HG03066 (cell line): ENCODE measurements around the gene PPWD1.
A peak's percentile ranks its signal among the peaks of the same experiment; 100 is the strongest.
"Not testable (repeated sequence)": the region's sequence is repeated elsewhere in the genome, so short reads cannot be mapped to it uniquely, and the experiment has no call there.

ENCODE experiments used
- ATAC-seq: cut with Tn5 transposase; IDR thresholded peaks from one replicate; pipeline ENCODE4 v1.9.1; 2021; ENCODE audit warnings: low read depth; ENCODE audit not compliant: unreplicated experiment

Gene PPWD1

DNA sequence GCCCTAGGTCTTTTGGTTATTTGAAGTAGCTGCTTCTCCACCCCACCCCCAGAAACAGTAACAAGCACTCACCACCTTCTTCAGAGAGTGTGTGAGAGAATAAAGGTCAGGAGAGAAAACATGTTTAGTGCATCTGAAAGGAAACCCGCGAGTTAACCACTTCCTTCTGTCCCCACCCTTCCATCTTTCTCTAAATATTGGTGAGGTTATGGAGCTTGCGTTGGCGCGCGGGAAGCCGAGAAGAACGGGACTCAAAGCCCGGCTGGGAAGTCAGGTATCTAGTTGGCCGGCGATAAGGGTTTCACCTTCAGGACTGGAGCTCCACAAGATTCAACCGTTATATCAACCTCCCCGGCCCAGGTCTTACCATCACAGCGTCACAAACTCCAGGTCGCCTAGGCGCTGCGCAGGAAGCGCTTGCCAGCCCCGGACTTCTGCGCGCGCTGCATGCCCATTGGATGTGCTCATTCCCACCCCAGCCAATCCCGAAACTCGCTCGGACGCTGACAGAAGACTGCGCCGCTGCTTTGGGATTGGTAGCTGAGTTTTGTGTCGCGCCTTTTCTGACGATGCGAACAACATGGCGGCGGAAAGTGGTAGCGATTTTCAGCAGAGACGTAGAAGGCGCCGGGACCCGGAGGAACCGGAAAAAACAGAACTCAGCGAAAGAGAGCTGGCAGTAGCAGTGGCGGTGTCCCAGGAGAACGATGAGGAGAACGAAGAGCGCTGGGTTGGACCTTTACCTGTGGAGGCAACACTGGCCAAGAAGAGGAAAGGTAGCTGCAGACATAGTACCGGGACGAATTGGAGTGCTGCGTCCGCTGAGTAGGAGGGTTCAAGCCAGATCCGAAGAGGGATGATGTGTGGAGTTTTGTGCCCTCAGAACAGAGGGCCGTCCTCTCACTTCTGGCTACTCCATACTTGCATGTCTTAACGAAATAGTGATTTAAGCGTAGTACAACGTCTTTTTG is at the start of gene PPWD1, which contains the start of gene CENPK:
TSS of gene PPWD1 (plus strand) at position 566 of the 971 bp plus-strand sequence. CDS start at position 581, 15 bp downstream.
TSS of gene CENPK (minus strand) at position 438 of the 971 bp plus-strand sequence. CDS start 8,261 bp downstream, outside the sequence.
- ATAC-seq, result peak; percentile 98

DNA sequence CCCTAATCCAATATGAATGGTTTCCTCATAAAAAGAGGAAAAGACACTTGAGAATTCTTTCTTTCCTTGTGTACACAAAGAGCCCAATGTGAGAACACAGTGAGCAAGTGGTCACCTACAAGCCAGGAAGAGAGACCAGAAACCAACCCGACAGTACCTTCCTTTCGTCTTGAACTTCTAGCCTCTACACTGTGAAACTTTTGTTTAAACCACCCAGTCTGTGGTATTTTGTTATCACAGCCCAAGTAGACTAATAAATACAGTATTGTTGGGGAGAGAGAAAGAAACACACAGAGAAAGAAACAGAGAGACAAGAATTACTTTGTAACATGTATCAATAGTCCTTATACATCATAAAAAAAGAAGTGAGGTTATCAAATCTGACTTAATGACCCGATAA is 37.4 kb upstream of the PPWD1 start:
- no peak for ATAC-seq

DNA sequence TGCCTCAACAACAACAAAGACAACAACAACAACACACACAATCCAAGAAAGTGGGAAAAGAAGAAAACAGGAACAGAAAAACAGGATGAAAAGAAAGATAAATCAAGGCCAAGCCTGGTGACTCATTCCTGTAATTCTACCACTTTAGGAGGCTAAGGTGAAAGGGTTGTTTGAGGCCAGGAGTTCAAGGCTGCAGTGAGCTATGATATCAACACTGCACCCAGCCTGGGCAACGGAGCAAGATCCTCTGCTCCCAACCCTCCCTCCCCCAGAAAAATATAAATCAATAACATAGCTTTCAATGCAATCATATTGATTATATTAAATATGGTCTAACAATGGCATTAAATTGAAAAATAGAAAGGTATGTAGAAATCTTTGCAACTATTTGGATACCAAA is 32.2 kb upstream of the PPWD1 start:
- no peak for ATAC-seq

DNA sequence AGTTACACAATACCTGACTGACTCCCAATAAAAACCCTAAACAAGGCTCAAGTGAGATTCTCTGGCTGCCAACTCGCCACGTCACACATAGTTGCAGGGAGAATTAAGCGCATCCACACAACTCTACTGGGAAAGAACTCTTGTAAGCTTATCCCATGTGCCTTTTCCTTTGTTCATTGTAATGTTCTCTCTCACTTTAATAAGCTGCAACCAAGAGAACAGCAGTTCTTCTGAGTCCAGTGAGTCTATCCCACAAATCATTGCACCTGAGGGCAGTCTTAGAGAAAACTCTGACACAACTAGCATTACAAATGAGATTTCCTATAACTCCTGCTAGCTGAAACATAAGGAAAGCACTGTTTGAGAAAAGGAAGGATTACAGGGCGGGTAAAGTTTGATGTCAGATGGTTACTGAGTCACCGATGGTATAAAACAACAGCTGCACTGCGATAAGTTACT is 27.5 kb upstream of the PPWD1 start:
- ATAC-seq, result no peak

DNA sequence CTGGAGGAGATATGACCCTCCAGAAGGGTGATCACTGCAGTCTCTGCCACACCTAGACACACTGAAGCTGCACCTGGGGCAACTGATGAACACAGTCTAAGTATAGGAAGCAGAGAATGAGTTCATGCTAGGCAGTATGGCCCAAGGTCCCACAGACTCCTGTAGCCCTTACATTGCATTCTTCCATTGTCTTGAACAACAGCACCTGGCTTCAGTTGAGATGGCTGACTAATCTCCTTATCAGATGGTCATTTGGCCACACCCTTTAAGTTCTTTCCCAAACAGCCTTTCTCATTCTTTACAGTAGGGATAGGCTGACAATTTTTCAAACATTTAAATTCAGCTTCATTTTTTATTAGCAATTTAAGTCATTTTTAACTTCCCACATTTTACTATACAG is 23.3 kb upstream of the PPWD1 start:
- ATAC-seq, result no peak

DNA sequence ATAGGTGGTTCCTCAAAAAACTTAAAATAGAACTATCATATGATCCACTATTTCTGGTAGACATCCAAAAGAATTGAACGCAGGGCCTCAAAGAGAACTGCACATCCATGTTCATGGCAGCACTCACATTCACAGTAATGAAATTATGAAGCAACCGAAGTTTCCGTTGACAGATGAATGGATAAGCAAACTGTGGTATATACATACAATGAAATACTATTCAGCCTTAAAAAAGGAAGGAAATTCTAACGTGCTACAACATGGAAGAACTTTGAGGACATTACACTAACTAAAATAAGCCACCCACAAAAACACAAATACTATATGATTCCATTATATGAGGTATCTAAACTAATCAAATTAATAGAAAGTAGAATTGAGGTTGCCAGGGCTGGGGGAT is 18.6 kb upstream of the PPWD1 start:
- no peak for ATAC-seq

DNA sequence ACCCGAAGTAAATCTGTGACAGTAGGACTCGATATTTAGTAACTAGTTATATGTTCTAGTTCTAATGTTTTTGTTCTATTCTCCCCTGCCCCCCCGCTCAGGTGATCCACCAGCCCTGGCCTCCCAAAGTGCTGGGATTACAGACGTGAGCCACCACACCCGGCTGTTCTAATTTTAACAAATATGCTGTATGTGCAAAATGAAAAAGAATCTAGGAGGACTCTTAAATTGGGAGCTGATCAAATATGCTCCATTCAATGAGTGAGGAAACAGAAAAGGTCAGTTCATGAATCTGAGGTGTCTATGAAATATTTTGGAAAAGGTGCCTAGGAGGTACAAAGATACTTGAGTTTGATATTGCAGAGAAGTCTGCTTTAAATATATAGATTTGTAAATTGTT is 17.0 kb upstream of the PPWD1 start:
- no peak for ATAC-seq

DNA sequence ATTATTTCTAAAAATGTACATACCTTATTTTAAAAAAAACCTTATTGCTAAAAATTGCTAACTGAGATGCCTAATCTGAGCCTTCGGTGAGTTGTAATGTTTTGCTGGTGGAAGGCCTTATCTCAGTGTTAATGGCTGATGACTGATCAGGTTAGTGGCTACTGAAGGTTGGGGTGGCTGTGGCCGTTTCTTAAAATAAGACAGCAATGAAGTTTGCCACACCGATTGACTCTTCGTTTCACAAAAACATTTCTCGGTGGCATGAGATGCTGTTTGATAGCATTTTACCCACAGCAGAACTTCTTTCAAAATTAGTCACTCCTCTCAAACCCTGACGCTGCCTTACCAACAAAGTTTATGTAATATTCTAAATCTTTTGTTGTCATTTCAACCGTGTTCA is 14.8 kb upstream of the PPWD1 start:
- ATAC-seq, result no peak

DNA sequence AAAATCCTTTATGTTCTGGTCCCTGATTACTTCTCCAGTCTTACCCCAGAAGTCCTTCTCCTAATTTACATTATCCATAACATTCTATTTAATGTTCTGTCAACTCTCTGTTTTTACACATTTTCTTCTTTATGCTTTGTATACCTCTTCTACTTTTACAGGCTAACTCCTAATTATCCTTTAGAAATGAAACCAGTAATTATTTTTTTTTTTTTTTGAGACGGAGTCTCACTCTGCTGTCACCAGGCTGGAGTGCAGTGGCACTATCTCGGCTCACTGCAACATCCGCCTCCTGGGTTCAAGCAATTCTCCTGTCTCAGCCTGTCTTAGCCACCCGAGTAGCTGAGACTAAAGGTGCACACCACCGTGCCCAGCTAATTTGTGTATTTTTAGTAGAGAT is 9.2 kb upstream of the PPWD1 start:
- ATAC-seq, result no peak

DNA sequence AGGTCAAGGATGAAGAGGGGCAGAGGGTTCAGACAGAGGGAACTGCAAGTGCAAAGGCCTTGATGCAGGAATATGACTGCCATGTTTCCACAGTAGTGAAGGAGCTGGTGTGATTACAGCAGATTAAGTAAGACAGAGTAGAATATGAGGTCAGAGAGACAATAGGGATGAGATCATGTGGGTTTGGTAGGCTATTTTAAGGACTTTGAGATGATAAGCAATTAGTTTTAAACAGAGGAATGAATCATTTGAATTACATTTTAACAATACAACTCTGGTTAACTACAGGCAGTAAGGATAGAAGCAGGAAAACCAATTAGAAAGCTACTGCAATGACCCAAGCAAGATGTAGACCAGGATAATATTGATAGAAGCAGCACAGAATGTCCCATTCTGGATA is 7.8 kb upstream of the PPWD1 start:
- no peak for ATAC-seq

DNA sequence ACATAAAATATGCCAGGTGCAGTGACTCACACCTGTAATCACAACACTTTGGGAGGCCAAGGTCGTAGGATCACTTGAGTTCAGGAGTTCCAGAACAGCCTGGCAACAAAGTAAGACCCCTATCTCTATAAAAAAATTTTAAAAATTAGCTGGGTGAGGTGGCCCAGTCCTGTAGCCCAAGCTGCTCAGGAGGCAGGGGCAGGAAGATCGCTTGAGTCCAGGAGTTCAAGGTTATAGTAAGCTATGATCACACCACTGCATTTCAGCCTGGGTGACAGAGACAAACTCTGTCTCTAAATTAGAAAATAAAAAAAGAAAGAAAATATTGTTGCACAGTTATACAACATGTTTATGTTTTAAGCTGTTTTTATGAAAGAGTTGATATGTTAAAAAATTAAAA is 6.9 kb upstream of the PPWD1 start:
- ATAC-seq, result no peak

DNA sequence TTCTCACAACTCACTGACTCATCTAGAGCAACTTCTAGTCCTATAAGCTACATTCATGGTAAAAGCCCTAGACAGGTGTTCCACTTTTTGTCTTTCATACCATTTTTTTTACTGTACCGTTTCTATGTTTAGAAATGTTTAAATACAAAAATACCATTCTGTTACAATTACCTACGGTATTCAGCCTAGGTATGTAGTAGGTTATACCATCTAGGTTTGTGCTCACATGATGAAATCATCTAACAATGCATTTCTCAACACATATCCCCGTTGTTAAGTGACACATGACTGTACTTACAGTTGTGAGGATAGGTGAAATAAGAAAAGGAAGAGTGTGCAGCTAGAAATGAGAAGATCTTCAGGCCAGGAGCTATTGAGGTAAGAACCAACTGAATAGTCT is 6.4 kb upstream of the PPWD1 start:
- ATAC-seq, result no peak

DNA sequence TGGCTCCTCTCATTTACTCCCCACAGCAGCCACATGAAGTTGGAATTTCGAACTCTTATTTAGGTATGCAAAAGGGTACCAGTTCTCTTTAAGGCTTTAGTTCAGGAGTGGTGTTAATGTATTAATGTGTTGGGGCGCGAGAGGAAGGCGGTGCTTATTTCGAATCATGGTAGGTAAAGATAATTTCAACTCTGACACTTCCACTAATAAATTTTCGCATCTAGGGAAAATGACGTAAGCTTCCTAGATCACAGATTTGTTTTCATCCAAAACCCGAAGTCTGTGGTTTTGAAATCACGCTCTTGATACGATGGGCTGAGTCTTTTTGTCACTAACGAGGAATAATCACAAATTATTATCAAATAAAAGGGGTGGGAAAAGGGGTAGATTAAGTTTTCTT is 681 bp downstream of the PPWD1 start:
- no peak for ATAC-seq

DNA sequence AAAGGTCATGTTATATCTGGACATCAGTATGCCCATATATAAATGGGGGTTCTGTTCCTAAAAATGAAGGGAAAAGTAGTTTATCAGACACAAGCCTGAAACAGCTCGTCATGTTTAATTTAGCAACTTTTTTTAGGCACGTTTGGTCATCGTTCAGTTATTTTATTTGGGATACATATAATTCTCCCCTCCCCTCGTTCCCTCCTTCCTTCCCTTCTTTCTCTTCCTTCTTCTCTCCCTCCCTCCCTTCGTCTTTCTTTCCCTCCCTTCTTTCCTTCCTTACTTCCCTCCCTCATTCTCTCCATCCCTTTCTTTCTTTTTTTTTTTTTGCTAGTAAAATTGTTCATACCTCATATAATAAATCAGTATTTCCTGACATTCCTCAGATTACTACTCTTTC is 3.4 kb downstream of the PPWD1 start:
- ATAC-seq, result no peak

DNA sequence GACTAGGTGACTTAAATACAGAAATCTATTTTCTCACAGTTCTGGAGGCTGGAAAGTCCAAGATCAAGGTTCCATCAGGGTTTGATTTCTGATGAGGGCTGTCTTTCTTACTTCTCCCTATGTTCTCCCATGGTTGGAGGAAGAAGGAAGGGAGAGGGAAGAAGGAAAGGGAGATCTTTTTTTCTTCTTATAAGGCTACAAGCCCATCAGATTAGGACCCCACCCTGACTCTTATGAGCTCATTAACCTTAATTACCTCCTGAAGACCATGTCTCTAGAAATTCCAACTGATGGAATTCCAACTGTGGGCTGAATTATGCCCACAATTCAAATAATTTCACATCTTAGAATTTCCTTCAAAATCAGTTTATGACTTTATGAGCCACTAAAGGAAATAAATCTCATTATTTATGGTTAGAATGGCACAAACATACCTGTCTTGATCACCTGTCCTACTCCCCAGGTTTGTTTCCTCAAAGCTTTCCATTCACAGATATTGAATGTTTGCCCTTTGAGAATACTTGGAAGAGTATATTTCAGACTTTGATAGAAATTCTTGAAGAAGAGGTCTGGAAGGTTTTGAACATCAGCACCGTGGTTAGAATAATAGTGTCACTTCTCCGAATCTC is 7.6 kb downstream of the PPWD1 start:
- ATAC-seq, result no peak

DNA sequence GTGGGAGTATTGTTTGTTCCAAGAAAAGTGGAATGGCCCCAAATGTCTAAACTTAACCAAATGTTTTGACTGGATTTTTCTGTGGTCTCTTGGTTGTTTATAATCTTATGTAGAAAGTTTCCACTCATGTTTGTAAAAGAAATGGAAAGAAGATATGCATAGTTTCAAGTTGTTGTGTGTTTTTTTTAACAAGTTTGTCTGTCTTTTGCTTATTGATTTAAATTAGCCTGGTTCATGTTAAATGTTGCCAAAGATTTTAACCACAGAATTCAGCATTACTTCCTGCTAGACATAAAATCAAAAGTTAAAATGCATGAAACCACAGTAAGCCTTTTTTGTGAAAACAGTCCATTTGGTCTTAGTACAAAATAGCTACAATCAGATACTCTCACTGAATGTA is 14.0 kb downstream of the PPWD1 start:
- ATAC-seq, result no peak

DNA sequence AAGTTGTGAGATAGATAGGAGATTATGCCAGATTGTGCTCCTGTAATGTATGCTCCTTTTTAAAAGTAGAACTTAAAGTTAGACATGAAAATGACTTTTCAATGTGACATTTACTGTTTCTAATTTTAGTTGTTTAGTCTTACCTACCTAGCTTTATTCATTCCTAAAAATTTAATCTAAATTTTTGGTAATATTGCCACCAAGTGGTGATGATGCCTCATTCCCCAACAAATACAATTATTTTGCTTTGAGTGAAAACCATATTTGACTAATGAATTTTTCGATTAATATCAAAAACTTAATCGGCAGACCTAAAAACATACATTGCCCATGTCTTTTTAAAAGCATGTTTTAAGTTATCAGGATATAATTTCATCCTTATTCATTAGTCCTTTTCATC is 25.6 kb downstream of the PPWD1 start:
- no peak for ATAC-seq

DNA sequence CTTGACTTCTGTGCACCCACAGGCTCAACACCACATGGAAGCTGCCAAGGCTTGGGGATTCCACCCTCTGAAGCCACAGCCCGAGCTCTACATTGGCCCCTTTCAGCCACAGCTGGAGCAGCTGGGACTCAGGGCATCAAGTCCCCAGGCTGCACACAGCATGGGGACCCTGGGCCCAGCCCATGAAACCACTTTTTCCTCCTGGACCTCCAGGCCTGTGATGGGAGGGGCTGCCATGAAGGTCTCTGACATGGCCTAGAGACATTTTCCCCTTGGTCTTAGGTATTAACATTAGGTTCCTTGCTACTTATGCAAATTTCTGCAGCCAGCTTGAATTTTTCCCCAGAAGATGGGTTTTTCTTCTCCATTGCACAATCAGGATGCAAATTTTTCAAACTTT is 38.7 kb downstream of the PPWD1 start:
- not testable (repeated sequence) for ATAC-seq

DNA sequence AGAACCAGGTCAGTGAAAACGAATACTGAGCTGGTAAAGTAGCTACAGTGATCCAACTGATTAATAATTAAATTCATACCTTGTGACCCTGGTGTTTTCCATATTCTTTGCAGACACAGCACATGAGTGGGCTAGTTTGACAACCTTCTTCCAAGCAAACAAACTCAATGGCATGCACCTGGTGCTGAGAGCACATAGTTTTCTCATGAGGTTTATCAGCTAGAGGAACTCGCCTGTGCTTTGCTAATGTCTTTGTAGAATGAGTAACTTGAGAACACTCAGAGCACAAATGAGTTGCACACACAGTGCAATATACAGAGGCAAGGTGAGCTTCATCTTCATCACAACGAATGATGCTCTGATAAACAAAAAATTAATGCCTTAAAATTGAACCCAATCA is 48.4 kb downstream of the PPWD1 start:
- ATAC-seq, result no peak

DNA sequence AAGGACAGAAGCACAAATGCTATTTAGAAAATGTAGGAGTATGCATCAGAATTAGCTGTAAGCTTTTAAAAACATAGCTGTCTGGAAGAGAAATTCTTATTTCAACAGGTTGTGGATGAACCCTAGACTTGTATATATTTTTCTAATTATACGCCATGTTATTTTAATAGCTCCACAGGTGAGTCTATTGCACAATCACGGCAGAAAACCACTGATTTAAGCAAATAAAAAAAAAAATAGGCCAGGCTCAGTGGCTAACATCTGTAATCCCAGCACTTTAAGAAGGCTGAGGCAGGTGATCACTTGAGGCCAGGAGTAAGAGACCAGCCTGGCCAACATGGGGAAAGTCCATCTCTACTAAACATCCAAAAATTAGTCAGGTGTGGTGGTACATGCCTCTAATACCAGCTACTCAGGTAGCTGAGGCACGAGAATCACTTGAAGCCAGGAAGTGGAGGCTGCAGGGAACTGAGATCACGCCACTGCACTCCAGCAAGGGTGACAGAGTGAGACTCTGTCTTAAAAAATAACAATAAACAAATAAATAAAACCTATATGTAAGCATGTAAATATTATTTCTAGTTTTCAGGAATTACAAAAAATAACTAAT is 49.3 kb downstream of the PPWD1 start:
- ATAC-seq, result no peak

DNA sequence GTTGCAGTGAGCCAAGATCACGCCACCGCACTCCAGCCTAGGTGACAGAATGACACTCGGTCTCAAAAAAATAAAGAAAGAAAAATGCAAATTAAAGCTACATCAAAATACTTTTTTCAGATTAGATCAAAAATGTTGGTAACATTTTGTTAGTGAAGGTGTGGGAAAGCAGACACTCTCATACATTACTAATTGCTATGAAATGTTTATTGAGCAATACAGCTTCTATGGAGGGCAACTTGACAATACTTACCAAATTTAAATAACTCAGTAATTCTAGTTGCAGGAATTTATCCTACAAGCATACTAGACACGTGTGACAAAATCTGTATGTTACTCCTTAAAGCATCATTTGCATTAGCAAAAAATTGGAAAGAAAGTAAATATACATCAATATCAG is 56.9 kb downstream of the PPWD1 start:
- no peak for ATAC-seq
